IMR-90 (cell line): ENCODE data around the gene CITED4.

Experiments used
- BHLHE40 ChIP-seq: fragments of 150-350 bp; IDR thresholded peaks from 2 replicates; pipeline ENCODE4 v1.6.1; 2016; ENCODE audit warnings: mild to moderate bottlenecking, low read depth, low read length
- CTCF ChIP-seq: conservative IDR thresholded peaks from 2 replicates; pipeline ENCODE4 v1.5.1; 2012; ENCODE audit warnings: mild to moderate bottlenecking, low read depth, low read length, improper control_type of control experiment
- FOS ChIP-seq: fragments of 150-350 bp; IDR thresholded peaks from 2 replicates; pipeline ENCODE4 v1.6.1; 2016; ENCODE audit warnings: low read depth, low read length
- POLR2A ChIP-seq: IDR thresholded peaks from 2 replicates; pipeline ENCODE4 v1.6.1; 2012; ENCODE audit warnings: mild to moderate bottlenecking, low read depth, low read length
- RFX5 ChIP-seq: IDR thresholded peaks from 2 replicates; pipeline ENCODE4 v1.8.0; 2012; ENCODE audit warnings: low read depth, mild to moderate bottlenecking, low read length, moderate library complexity

- no peak for TF ChIP-seq RFX5
- no peak for TF ChIP-seq CTCF
- TF ChIP-seq FOS = no peak
- TF ChIP-seq POLR2A = no peak
- no peak for TF ChIP-seq BHLHE40
These were observed 16.7 kb upstream of the CITED4 start for GRCh38 chr1:40878906-40879305.
